PC-9 (cell line): ENCODE data around the gene CCR9.

Experiments
- CTCF ChIP-seq: fragments of 200-600 bp; sonication (generic); conservative IDR thresholded peaks from 2 replicates; pipeline ENCODE4 v1.6.1; 2017; ENCODE audit warnings: mixed run types, antibody characterized with exemption, mild to moderate bottlenecking, moderate library complexity
- EZH2 ChIP-seq: fragments of 200-600 bp; sonication (generic); IDR thresholded peaks from 2 replicates; pipeline ENCODE4 v1.8.0; 2017; ENCODE audit warnings: antibody characterized with exemption, low read depth

DNA sequence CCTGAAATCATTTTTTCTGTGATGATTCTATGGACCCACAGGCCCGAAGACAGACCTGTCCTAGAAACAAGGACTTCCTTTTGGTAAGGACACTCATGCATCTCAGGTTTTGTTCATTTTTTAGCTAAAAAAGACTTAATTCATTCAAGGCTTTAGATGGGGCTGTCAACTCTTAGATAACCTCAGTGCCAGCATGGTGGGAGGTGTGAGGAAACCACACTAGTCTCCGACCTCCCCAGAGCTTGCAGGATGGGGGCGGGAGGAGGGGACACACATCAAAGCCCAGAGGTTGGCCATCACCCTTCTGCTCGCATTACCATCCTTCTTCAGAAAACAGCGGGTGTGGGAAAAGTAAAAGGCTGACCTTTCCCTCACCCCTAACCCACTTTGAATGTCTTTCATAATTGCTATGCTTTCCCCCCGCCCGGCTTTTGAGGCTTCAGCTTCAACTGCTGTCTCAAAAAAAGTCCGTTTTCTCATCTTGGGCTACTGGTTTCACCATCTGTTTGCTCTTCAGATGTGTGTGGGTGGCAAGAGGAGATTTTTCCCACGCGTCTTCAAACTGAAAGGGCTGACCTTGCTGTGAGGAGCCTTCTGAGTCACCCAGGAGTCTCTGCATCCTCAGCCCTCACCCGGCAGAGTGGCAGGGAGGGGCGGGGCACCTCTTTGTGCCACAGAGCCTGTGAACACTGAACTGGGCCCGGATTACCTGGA lies 29.3 kb downstream of the CCR9 start:
- no peak for TF ChIP-seq CTCF
- TF ChIP-seq EZH2: no peak
